ENCODE measurements around the gene BMP10.

BMP10 gene

GRCh38 chr2:68889021-68889420, 17.8 kb upstream of the BMP10 start:
- DNase-seq, result no peak

GRCh38 chr2:68888038-68888704, 17.0 kb upstream of the BMP10 start:
- no peak for DNase-seq

GRCh38 chr2:68885811-68886075, 14.5 kb upstream of the BMP10 start:
- no peak for DNase-seq

- no peak for DNase-seq
Observed at GRCh38 chr2:68885074-68885810, 14.0 kb upstream of the BMP10 start.

GRCh38 chr2:68880213-68880612, 9.0 kb upstream of the BMP10 start:
- DNase-seq, result no peak

GRCh38 chr2:68879296-68879695, 8.1 kb upstream of the BMP10 start:
- DNase-seq, result no peak

GRCh38 chr2:68878753-68879152, 7.6 kb upstream of the BMP10 start:
- no peak for DNase-seq

- DNase-seq, result no peak
Observed at GRCh38 chr2:68878071-68878711, 7.0 kb upstream of the BMP10 start.

- DNase-seq, result no peak
Observed at GRCh38 chr2:68877079-68877772, 6.0 kb upstream of the BMP10 start.

- no peak for DNase-seq
Observed at GRCh38 chr2:68870215-68870614, 982 bp downstream of the BMP10 start.

- DNase-seq, result no peak
Observed at GRCh38 chr2:68865108-68865507, 6.1 kb downstream of the BMP10 start.

GRCh38 chr2:68863996-68864395, 7.2 kb downstream of the BMP10 start:
- DNase-seq, result no peak

GRCh38 chr2:68862889-68863288, 8.3 kb downstream of the BMP10 start:
- DNase-seq, result no peak

- no peak for DNase-seq
Observed at GRCh38 chr2:68861330-68861729, 9.9 kb downstream of the BMP10 start.

GRCh38 chr2:68860111-68860510, 11.1 kb downstream of the BMP10 start:
- DNase-seq, result no peak

- DNase-seq, result no peak
Observed at GRCh38 chr2:68857855-68858456, 13.2 kb downstream of the BMP10 start.

- DNase-seq, result no peak
Observed at GRCh38 chr2:68857202-68857845, 13.9 kb downstream of the BMP10 start.

GRCh38 chr2:68855550-68855949, 15.6 kb downstream of the BMP10 start:
- no peak for DNase-seq

- DNase-seq, result no peak
Observed at GRCh38 chr2:68854476-68854875, 16.7 kb downstream of the BMP10 start.

- DNase-seq, result no peak
Observed at GRCh38 chr2:68853915-68854314, 17.3 kb downstream of the BMP10 start.

- no peak for DNase-seq
Observed at GRCh38 chr2:68853035-68853434, 18.2 kb downstream of the BMP10 start.

GRCh38 chr2:68850524-68850923, 20.7 kb downstream of the BMP10 start:
- no peak for DNase-seq

- DNase-seq, result no peak
Observed at GRCh38 chr2:68849579-68850030, 21.6 kb downstream of the BMP10 start.
